HEK293 (cell line): ENCODE data around the gene PPIC.

Source experiments
- CTCF ChIA-PET: fragments of 350-600 bp; formaldehyde crosslinking; extraction: SDS; loops from one replicate; lab custom pipeline; 2021; ENCODE audit warnings: antibody characterized with exemption; lab: Yijun Ruan, JAX
- POLR2A ChIA-PET: fragments of 300-600 bp; formaldehyde crosslinking; extraction: SDS; loops from one replicate; lab custom pipeline; 2020; ENCODE audit warnings: antibody characterized with exemption, inconsistent platforms; lab: Yijun Ruan, JAX
- H3K27ac ChIP-seq: fragments of 200-500 bp; sonication (Bioruptor generic); 2 replicates; pipeline ENCODE4 v1.5.1; 2014; ENCODE audit warnings: low read depth, low read length, control low read depth, inconsistent platforms; ENCODE audit errors: extremely low read depth
- H3K36me3 ChIP-seq, 2 experiments: fragments of 200-500 bp in 1 of 2; sonication (Bioruptor generic) in 1 of 2; 1 replicate in 1 of 2; 2 replicates in 1 of 2; pipeline ENCODE4 v1.5.1; 2014 to 2017; ENCODE audit warnings: inconsistent platforms in 2 of 2, low read length in 2 of 2; ENCODE audit not compliant: control insufficient read depth in 2 of 2, insufficient read depth in 1 of 2
- H3K4me1 ChIP-seq: fragments of 200-500 bp; sonication (Bioruptor generic); 2 replicates; pipeline ENCODE4 v1.5.1; 2014; ENCODE audit warnings: mild to moderate bottlenecking, low read length, inconsistent platforms; ENCODE audit not compliant: control insufficient read depth, insufficient read depth
- H3K4me3 ChIP-seq: 2 replicates; pipeline ENCODE4 v1.5.1; 2011; ENCODE audit warnings: low read depth, mild to moderate bottlenecking, control low read depth, low read length, moderate library complexity
- H3K9me3 ChIP-seq: fragments of 200-500 bp; sonication (Bioruptor generic); 2 replicates; pipeline ENCODE4 v1.5.1; 2014; ENCODE audit warnings: low read depth, low read length, inconsistent platforms; ENCODE audit not compliant: control insufficient read depth, insufficient read depth
- IKZF3 ChIP-seq: fragments of 450-650 bp; IDR thresholded peaks from 2 replicates; pipeline ENCODE4 v1.5.0; 2018; ENCODE audit warnings: missing biosample characterization, mild to moderate bottlenecking, missing genetic modification characterization, moderate library complexity
- KLF8 ChIP-seq: fragments of 450-650 bp; formaldehyde crosslinking; IDR thresholded peaks from 2 replicates; pipeline ENCODE4 v1.5.1; 2016; ENCODE audit warnings: missing biosample characterization, missing genetic modification characterization
- MZF1 ChIP-seq: fragments of 450-650 bp; formaldehyde crosslinking; IDR thresholded peaks from 2 replicates; pipeline ENCODE4 v1.5.1; 2017; ENCODE audit warnings: missing biosample characterization, missing genetic modification characterization, borderline replicate concordance
- WT1 ChIP-seq: fragments of 450-650 bp; formaldehyde crosslinking; IDR thresholded peaks from 2 replicates; pipeline ENCODE4 v1.5.1; 2016; ENCODE audit warnings: missing biosample characterization, missing genetic modification characterization
- YY2 ChIP-seq: fragments of 450-650 bp; formaldehyde crosslinking; IDR thresholded peaks from 2 replicates; pipeline ENCODE4 v1.5.1; 2016; ENCODE audit warnings: missing biosample characterization, missing genetic modification characterization
- ZBTB20 ChIP-seq: fragments of 450-650 bp; formaldehyde crosslinking; IDR thresholded peaks from 2 replicates; pipeline ENCODE4 v1.5.1; 2016; ENCODE audit warnings: missing biosample characterization, missing genetic modification characterization
- ZNF148 ChIP-seq: fragments of 450-650 bp; formaldehyde crosslinking; IDR thresholded peaks from 2 replicates; pipeline ENCODE4 v1.5.0; 2017; ENCODE audit warnings: missing biosample characterization, missing genetic modification characterization, borderline replicate concordance
- ZNF174 ChIP-seq: fragments of 450-650 bp; formaldehyde crosslinking; IDR thresholded peaks from 2 replicates; pipeline ENCODE4 v1.5.0; 2017; ENCODE audit warnings: missing biosample characterization, mild to moderate bottlenecking, missing genetic modification characterization
- ZNF2 ChIP-seq: fragments of 450-650 bp; formaldehyde crosslinking; IDR thresholded peaks from 2 replicates; pipeline ENCODE4 v1.5.1; 2016; ENCODE audit warnings: missing biosample characterization, missing genetic modification characterization
- ZNF341 ChIP-seq: fragments of 450-650 bp; formaldehyde crosslinking; IDR thresholded peaks from 2 replicates; pipeline ENCODE4; 2016; ENCODE audit warnings: low read depth, missing biosample characterization, missing genetic modification characterization
- ZNF394 ChIP-seq: fragments of 450-650 bp; formaldehyde crosslinking; IDR thresholded peaks from 2 replicates; pipeline ENCODE4 v1.5.1; 2016; ENCODE audit warnings: missing biosample characterization, missing genetic modification characterization, mild to moderate bottlenecking, moderate library complexity, borderline replicate concordance
- ZNF501 ChIP-seq: fragments of 450-650 bp; formaldehyde crosslinking; IDR thresholded peaks from 2 replicates; pipeline ENCODE4 v1.5.1; 2016; ENCODE audit warnings: missing biosample characterization, missing genetic modification characterization
- ZNF510 ChIP-seq: fragments of 450-650 bp; formaldehyde crosslinking; IDR thresholded peaks from 2 replicates; pipeline ENCODE4 v1.5.1; 2018; ENCODE audit warnings: mild to moderate bottlenecking, missing genetic modification characterization, missing biosample characterization; ENCODE audit not compliant: insufficient replicate concordance
- ZNF645 ChIP-seq: fragments of 450-650 bp; formaldehyde crosslinking; IDR thresholded peaks from 2 replicates; pipeline ENCODE4; 2016; ENCODE audit warnings: missing biosample characterization, missing genetic modification characterization
- ZNF664 ChIP-seq: fragments of 450-650 bp; formaldehyde crosslinking; IDR thresholded peaks from 2 replicates; pipeline ENCODE4 v1.5.1; 2016; ENCODE audit warnings: missing biosample characterization, missing genetic modification characterization
- ZNF677 ChIP-seq: fragments of 450-650 bp; IDR thresholded peaks from 2 replicates; pipeline ENCODE4 v1.5.0; 2018; ENCODE audit warnings: missing biosample characterization, mild to moderate bottlenecking, missing genetic modification characterization, moderate library complexity
- ZNF791 ChIP-seq: fragments of 450-650 bp; formaldehyde crosslinking; IDR thresholded peaks from 2 replicates; pipeline ENCODE4 v1.5.1; 2016; ENCODE audit warnings: missing biosample characterization, missing genetic modification characterization
- ZNF792 ChIP-seq: fragments of 450-650 bp; formaldehyde crosslinking; IDR thresholded peaks from 2 replicates; pipeline ENCODE4 v1.5.1; 2016; ENCODE audit warnings: missing biosample characterization, missing genetic modification characterization
- ZSCAN5A ChIP-seq: fragments of 450-650 bp; formaldehyde crosslinking; IDR thresholded peaks from 2 replicates; pipeline ENCODE4 v1.5.1; 2016; ENCODE audit warnings: missing biosample characterization, missing genetic modification characterization

Gene PPIC

GRCh38 chr5:123047706-123048105 lies 11.2 kb upstream of the PPIC start:
- Histone ChIP-seq H3K36me3 (no peaks in the 10 kb centered on the region), H3K4me3 (no peak overlapping the region), H3K27ac (no peak overlapping the region)
- CTCF ChIA-PET: no interaction called here
- TF ChIP-seq ZNF394: no peak
- TF ChIP-seq KLF8 (tag by site-specific recombination): no peak
- no peak for TF ChIP-seq ZNF645 (tag by site-specific recombination)
- no peak for TF ChIP-seq YY2
- TF ChIP-seq ZNF792 (tag by site-specific recombination): no peak
- TF ChIP-seq ZNF2 (tag by site-specific recombination): no peak
- no peak for TF ChIP-seq ZNF148 (tag by site-specific recombination)
- TF ChIP-seq ZNF791 (tag by site-specific recombination): no peak
- no peak for TF ChIP-seq ZNF341 (tag by site-specific recombination)
- no peak for TF ChIP-seq ZSCAN5A (tag by site-specific recombination)
- TF ChIP-seq, all 188 proteins: peak for 0
- H3K4me1 ChIP-seq: no peaks in the 10 kb centered on the region
- POLR2A ChIA-PET: no interaction called here
- no peaks in the 10 kb centered on the region for H3K9me3 ChIP-seq

GRCh38 chr5:123046222-123046621 lies 9.7 kb upstream of the PPIC start:
- Histone ChIP-seq H3K4me3 (no peak overlapping the region), H3K9me3 (no peaks in the 10 kb centered on the region), H3K27ac (no peak overlapping the region), H3K36me3 (no peaks in the 10 kb centered on the region), H3K4me1 (no peaks in the 10 kb centered on the region)
- TF ChIP-seq WT1 (tag by site-specific recombination): no peak
- TF ChIP-seq ZNF664: no peak
- no peak for TF ChIP-seq ZNF677
- no peak for TF ChIP-seq ZNF501
- TF ChIP-seq ZBTB20 (tag by site-specific recombination): no peak
- no peak for TF ChIP-seq ZNF510 (tag by site-specific recombination)
- TF ChIP-seq IKZF3: no peak
- TF ChIP-seq ZNF394: no peak
- no peak for TF ChIP-seq ZNF174 (tag by site-specific recombination)
- no peak for TF ChIP-seq MZF1 (tag by site-specific recombination)
- CTCF ChIA-PET: no interaction called here
- POLR2A ChIA-PET: no interaction called here
